ENCODE results near the gene RPSA.
"Not testable (repeated sequence)": the region's sequence is repeated elsewhere in the genome, so short reads cannot be mapped to it uniquely, and the experiment has no call there.

RPSA gene

DNA sequence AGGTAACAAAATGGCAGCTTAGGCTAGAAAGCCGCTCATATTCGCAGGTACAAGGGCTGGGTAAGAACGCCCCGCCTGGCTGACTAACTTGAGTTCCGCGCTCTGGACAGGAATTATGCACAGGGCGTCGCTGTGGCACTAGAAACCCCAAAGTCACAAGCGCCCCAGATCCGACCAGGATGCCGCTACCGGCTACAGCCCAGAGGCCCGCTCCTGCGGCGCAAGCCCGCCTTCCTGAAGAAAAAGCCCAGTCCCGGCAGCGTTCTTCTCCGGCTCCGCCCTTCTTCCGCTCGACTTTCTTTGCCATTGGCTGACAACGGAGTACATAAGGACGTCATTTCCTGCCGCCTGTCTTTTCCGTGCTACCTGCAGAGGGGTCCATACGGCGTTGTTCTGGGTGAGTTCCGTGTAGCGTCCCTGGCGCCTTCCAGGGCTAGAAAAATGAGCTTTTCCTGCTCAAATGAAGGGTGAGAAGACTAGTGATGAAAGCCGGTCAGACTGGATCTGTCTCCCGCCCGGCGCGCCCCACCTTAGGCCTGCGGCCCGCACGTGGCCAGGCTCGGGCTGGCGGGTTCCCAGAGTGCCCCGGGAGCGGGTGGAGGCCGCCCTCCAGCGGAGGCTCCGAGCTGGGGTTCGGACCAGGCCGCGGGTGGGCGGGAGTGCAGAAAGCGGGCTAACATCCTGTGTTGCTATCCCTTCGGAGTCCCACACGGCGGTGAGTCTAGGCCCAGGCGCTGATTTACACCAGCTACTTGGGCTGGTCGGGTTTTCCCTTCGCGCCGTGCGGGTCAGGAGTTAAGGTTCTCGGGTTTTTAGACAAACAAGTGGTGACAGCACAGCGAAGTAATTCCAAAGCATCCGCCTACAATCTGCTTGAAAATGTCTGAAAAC, at the start of gene RPSA:
Gene RPSA, plus strand, starts transcription at position 353 of the 891 bp plus-strand sequence. CDS start 934 bp downstream, outside the sequence.
- peak; percentile 95 to 97 for DNase-seq

DNA sequence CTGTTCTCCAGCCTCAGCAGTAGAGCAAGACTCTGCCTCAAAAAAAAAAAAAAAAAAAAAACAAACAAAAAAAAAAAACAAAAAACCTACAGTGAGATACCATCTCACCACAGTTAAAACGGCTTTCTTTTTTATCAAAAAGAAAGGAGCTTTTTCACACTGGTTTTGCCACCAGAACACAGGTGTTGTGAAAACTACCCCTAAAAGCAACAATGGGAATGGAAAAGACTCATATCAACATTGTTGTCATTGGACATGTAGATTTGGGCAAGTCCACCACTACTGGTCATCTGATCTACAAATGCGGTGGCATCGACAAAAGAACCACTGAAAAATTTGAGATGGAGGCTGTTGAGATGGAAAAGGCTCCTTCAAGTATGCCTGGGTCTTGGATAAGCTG, 48.2 kb upstream of the RPSA start:
- DNase-seq: no peak

DNA sequence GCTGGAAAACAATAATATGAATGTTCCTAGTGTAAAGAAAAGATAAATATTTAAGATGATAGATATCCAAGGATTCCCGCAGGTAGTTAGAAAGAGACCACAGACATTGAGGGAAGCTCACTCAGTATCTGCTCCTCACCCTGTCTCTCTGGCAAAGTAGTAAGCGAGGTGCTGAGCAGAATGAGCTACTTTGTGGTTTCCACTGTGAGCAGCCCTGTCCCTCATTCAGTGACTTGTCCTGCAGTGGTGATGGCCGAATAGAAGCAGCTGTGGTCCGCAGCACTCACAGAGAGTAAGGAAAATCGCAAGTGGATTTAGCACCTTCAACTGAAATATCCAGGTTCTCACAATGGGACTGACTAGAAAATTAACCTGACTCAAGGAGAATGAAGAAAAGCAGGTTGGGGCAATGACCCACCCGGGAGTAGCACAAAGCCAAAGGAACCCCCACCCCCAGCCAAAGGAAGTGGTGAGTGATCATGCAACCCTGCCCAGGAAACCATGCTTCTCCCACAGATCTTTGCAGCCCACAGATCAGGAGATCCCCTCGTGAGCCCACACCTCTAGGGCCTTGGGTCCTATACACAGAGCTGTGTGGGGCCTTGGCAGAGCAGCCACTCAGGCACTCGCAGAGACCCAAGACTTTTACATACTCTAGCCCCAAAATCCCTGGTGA, 45.1 kb upstream of the RPSA start:
- no peak for DNase-seq

DNA sequence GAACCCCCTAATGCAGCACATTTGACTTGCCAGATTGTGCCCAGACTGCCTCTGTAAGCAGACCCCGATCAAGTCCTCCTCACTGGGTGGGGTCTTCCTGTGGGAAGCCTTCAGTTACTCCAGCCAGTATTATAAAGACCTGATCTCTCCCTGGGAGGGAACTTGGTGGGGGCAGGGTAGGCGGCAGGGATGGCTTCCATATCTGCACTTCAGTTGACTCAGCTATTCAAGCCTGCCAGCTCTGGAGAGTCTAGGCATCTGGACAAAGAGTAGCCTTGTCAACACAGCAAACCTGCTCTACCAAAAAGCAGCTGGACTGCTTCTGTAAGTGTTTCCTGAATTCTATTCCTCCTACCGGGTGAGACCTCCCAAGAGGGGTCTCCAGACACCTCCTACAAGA, 44.3 kb upstream of the RPSA start:
- no peak for DNase-seq

DNA sequence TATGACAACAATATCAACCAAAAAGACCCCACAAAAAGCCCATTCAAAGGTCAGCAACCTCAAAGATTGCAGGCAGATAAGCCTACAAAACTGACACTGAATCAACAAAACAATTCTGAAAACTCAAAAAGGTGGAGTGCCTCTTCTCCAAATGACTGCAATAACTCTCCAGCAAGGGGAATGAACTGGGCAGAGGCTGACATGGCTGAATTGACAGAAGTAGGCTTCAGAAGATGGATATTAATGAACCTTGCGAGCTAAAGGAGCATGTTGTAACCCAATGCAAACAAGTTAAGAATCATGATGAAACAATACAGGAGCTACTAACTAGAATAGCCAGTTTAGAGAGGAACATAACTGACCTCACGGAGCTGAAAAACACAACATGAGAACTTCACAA, 43.7 kb upstream of the RPSA start:
- DNase-seq: no peak

DNA sequence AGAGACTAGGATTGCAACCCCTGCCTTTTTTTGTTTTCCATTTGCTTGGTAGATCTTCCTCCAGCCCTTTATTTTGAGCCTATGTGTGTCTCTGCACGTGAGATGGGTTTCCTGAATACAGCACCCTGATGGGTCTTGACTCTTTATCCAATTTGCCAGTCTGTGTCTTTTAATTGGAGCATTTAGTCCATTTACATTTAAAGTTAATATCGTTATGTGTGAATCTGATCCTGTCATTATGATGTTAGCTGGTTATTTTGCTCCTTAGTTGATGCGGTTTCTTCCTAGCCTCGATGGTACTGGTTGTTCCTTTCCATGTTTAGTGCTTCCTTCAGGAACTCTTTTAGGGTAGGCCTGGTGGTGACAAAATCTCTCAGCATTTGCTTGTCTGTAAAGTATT, 36.1 kb upstream of the RPSA start:
- not testable (repeated sequence) for DNase-seq

DNA sequence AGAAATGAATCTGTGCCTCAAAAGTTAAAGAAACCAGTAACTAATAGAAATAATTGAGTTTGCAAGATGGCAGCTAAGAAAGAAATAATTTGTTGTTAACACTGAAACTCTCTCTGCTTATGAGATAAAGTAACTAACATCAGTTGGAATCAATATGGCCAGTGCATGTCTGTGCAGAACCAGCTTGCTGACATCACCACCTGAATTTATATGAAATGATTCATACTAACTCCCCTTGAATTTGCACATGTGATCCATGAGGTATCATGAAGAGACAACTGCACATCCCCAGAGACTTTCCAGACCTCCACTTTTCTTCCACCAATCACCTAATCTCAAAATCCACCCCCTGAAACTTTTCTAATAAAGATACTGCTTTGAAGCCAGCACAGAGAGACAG, 33.7 kb upstream of the RPSA start:
- DNase-seq: no peak

DNA sequence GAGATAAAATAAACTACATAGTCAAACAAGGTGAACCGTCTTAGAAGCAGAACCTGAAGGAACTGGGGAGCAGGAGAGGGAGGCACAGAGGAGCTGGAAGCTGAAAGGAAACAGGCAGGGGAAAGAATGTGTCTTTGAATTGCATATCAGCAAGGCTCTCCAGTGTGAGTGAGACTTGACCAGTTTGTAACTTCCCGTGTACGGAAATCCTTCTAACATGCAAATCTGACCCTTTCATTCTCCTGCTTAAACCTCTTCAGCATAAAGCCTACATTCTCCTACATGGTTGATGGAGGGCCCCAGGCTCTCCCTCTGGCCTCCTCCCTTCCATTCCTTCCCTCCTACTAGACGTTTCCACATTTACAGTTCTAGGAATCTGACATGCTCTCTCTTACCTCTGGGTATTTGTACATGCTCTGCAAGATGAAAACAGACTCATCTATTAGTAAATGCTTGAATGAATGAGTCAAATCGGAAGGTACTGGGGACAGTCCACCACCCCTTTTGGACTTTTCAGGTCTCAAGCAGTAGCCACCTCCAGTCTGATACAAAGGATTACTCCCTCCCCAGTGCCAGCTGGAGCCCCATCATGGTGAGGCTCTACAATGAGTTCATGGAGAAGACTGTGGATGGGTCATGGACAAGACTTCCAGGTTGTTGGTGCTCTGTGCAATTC, 29.4 kb upstream of the RPSA start:
- no peak for DNase-seq

DNA sequence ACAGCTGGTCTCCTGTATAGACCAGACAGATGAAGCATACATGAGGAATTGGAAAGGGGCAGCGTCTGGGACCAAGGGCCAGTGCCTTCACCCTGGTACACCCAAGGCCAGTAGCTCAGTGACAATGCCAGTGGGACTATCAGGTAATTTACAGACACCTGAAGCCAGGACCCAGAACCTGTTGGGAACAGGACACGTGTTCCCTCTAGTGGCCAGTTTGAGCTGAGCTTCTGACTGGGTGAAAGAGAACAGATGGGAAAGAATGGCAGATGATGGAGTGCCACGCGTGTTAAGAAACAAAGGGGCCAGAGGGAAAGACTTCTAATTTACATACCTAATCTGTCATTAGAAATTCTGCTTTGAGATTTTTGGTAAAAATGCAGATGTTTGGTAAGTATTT, 28.4 kb upstream of the RPSA start:
- no peak for DNase-seq

DNA sequence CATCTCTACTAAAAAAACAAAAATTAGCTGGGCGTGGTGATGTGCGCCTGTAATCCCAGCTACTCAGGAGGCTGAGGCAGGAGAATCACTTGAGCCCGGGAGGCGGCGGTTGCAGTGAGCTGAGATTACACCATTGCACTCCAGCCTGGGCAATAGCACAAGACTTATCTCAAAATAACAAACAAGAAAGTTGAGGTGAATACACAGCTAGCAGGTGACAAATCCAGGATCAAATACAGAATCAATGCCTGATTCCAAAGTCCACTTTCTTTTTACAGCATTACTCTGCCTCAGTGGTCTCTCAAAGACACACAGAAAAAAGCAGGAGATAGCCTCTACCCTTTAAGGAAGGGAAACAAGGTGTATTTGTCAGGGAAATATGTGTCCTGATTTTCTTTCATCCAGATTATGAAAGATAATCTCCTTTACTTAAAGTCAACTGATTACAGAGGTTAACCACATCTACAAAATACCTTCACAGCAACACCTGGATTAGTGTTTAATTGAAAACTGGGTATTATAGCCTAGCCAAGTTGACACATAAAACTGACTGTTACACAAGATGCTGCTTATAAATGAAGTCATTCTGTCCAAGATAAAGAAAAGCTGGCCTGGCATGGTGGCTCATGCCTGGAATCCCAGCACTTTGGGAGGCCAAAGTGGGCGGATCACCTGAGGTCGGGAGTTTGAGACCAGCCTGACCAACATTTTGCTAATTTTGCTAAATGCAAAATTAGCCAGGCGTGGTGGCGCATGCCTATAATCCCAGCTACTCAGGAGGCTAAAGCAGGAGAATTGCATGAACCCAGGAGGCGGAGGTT, 27.4 kb upstream of the RPSA start:
- no peak for DNase-seq

DNA sequence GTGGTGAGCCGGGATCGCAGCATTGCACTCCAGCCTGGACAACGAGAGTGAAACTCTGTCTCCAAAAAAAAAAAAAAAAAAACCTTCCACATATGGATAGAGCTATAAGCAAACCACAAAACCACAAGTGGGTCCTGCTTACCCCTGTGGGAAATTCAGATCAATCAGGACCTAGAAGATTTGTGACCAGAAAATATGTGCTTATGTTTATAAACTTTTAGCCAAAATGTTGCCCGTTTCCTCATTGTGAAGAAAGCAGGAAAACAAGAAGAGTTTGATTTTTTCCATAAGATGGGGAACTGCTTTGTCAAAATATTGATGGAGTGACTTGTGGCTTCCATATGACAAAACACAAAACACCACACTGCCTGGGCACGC, 26.8 kb upstream of the RPSA start:
- no peak for DNase-seq

DNA sequence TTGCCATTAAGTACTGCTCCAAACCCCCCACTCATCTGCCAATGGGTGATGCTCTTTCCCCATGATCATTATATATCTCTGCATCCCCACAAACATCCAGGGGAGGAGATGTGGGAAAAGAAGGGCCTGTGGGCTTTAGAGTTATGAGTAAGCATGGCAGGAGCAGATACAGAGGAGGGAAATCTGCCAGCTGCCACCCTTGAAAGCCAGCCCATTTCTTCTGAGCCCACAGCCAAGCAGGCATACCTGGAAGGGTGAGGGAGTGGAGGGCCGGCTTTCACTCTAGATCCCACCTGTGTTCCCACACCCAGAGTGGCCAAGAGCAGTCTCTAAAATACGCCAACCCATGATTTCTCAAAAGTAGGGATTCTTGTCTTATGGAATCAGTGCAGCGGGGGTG, 25.1 kb upstream of the RPSA start:
- DNase-seq: no peak

DNA sequence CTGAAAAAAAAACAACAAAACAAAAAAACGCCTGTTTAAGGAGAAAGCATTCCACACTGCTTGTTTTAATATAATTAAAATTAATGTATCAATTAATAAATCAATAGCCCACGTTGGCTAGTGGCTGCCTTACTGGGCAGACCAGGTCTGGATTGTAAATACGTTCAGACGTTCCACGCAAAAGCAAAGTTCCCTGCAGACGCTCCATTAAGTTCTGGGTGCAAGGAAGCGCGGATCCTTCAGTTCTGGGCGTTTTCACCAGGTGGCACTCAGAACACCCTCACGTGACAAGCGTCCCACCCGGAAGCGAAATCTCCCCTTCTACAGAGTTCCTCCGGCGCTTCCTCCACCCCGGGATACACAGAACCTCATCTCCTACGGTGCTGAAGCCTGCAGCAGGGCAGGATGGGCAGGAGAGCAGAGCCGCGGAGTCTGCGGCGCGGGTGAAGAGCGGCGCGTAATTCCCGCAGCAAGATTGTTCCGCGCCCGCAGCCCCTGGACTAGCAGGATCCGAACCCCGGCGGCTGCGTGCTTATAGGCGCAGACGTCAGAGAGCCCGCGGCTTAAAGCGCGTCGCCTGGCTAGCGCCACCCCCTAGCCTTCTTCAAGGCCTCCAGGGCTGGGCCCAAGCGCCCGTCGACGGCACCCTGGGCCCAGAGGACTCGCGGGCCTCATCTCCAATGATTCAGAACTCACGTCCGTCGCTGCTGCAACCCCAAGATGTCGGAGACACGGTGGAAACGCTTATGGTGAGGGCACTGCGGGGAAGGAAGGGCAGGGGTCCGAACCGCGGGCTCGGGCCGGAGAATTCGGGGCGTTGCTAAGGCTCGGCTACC, 23.3 kb upstream of the RPSA start, which contains the start of gene SLC25A38:
Gene SLC25A38, plus strand, starts transcription at position 326 of the 836 bp plus-strand sequence. Its CDS starts 355 bp downstream, at position 681.
- DNase-seq: no peak

DNA sequence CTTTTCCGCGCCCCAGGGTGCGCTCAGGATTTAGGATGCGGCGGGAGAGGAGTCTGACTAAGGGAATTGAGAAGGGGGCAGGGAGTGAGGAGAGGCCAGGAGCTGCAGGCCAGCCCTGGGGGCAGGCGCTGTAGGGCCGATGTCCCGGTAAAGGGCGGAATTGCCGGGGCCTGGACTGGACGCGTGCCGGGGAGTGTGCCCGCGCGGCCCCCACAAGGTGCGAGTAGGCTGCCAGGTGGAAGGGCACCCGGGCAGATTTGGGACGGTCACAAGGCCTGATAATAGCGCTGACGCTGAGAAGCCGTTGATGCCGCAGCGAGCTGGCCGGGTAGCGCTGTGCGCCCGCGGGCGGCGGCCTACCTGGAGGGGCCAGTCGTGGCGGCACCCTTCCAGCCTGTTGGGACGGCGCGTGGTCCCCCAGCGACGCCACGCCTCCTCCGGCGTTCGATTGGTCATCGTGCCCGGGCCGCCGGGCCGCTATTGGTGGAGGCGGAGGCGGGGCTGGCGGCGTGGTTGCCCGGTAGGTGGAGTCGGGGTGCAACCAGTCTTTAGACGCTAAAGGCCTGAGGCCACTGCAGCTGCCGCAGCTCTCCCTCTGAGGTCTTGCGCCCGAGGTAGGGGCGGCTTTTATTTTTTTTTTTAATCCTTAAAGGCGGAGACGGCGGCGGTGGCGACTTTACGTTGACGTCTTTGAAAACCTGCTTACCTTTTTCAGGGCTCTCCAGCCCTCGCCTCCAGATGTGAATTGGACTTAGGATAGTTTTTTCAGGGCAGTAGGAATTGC, 22.4 kb upstream of the RPSA start:
- DNase-seq: no peak

DNA sequence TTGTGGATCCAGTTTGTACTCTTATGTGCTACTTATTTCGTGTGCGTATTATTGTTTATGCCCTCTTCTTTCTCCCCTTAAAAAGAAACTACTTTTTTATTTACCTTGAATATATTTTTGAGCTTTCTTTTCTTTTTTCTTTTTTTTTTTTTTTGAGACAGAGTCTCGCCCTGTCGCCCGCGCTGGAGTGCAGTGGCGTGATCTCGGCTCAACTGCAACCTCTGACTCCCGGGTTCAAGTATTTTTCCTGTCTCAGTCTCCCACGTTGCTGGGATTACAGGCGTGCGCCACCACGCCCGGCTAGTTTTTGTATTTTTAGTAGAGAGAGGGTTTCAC, 21.9 kb upstream of the RPSA start:
- DNase-seq: no peak

DNA sequence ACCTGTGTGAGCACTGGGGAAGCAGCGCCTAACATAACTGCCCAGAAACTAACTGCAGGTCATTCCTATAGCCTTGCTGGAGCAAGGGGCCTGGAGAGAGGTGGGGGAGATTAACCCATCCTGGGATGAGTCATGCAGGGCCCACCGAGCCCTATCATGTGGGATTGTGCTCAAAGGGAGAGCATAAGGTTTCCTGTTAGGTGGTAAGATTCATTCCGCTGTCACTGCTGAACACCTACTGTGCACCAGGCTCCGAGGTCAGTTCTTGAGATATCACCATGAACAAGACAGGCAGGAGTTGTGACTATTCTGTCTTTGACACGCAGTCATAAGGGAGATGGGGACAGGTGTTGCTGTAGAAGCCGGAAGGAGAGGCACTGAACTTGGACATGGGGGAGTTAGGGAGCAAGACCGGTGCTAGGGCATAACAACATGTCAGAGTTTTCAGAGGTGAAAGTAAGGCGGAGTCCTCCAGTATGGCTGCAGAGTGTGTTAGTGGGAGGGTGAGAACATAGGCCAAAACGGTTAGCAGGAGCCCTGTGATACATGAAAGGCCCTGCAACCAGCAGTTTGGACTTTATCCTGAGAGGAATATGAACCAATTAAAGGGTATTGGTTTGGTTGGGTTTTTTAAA, 20.9 kb upstream of the RPSA start:
- DNase-seq: no peak

DNA sequence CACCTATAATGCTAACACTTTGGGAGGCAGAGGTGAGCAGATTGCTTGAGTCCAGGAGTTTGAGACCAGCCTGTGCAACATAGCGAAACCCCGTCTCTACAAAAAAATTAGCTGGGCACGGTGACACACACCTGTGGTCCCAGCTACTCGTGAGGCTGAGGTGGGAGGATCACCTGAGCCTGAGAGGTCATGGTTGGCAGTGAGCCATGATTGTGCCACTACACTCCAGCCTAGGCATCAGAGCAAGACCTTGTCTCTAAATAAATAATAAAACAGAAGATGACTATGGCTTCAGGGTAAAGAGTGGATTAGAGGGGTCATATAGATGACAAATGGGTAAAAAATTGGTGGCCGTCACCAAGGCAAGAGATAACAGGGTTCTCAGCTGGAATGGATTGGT, 20.2 kb upstream of the RPSA start:
- no peak for DNase-seq

DNA sequence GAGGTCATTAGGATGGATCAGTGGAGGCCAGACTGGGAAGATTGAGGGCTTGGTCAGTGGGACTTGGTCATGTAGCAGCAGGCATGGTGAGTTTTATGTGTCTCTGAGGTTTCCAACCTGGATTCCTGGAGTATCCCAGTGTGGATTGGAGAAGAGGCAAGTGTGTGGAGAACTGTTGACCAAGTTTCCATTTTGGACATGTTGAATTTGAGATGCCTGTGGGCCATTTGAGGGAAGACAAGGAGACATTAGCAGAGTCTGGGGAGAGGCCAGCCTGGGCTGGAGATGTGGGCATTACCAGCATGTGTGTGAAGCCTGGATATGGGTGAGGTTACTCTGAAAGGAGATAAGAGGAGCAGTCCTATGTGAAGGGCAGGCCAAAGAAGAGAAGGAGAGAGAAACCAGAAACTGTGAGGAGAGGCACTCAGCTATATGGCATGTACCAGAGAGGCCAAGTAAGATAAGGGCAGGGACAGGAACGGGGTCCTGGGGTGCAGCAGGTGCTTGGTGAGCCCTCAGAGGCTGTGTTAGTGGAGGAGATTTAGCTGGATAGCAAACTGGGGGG, 19.0 kb upstream of the RPSA start:
- no peak for DNase-seq

DNA sequence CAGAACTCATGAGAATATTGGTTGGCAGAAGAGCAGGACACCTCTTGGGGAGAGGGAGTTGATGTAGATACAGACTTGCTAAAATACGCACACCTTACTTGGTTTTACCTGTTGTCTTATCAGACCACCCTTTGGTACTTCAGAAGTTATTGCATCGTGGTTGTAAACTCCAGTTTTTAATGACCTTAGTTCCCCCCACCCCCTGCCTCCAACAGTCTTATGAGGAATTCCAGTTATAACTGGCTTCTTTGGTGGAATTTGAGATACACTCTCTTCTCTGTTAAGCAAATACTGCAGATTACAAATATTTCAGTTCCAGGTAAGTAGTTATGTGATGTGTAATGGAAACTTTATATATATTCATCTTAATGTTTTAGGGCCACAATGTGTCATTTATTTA, 18.4 kb upstream of the RPSA start:
- no peak for DNase-seq

DNA sequence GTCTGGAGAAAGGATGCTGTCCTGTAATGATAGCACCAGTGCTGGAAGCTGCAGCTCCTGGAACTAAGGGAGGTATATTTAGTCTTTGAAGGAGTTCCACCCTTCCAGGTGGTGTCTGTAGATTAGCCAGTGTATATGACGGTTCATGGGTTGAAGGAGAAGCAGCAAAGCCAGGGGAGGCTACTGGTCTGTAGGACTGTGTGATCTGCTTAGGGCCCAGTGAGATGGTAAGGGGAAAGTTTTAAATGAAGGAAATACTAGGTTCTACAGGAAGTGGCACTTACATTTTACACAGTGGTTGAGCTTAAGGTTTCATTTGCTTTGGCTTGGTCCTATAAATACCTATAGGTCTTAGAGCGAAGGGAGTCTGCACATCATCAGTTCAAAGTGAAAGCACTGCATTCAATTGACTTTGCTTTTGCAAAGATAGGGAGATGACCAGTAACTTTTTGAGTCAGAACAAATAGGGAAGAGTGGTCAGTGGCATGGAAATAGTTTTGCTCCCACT, 17.7 kb upstream of the RPSA start:
- DNase-seq: no peak

Data from NCI-H526 (cell line).